ENCODE results near the gene ZDHHC7.

ZDHHC7 gene

GRCh38 chr16:84926462-84926861 is 84.9 kb downstream of the ZDHHC7 start:
- ChIA-PET CTCF (interaction anchor here (1.2 to 6.6 kb wide), 8 partner anchors 11 to 160 kb away, joined by 3 to 89 read pairs (median 5); no protein-coding TSS in a partner anchor), POLR2A (no interaction called here)
- no peak for TF ChIP-seq CTCF (IDR thresholded peaks at IDR 0.05; ENCODE audit: control extremely low read depth, extremely low read depth, low read depth, missing control alignments)
- DNase-seq (ENCODE audit: extremely low spot score) = no peak

GRCh38 chr16:84925773-84926372 is 85.5 kb downstream of the ZDHHC7 start:
- DNase-seq (ENCODE audit: extremely low spot score) = no peak
- POLR2A ChIA-PET = no interaction called here
- TF ChIP-seq CTCF (IDR thresholded peaks at IDR 0.05; ENCODE audit: control extremely low read depth, extremely low read depth, low read depth, missing control alignments) = no peak
- CTCF ChIA-PET = interaction anchor here (1.2 to 6.6 kb wide), 8 partner anchors 9 to 160 kb away, joined by 3 to 89 read pairs (median 5); no protein-coding TSS in a partner anchor

GRCh38 chr16:84925092-84925772 is 86.1 kb downstream of the ZDHHC7 start:
- TF ChIP-seq CTCF (IDR thresholded peaks at IDR 0.05; ENCODE audit: control extremely low read depth, extremely low read depth, low read depth, missing control alignments) = peak; percentile 82
- DNase-seq (ENCODE audit: extremely low spot score) = peak; percentile 77
- POLR2A ChIA-PET = no interaction called here
- CTCF ChIA-PET = interaction anchor here (0.7 to 6.6 kb wide), 15 partner anchors 8 to 172 kb away, joined by 3 to 89 read pairs (median 4); partner anchors contain the start of gene CRISPLD2

GRCh38 chr16:84924331-84925091 is 86.8 kb downstream of the ZDHHC7 start:
- POLR2A ChIA-PET = no interaction called here
- TF ChIP-seq CTCF (IDR thresholded peaks at IDR 0.05; ENCODE audit: control extremely low read depth, extremely low read depth, low read depth, missing control alignments) = no peak
- no peak for DNase-seq (ENCODE audit: extremely low spot score)
- CTCF ChIA-PET = interaction anchor here (0.7 to 6.6 kb wide), 13 partner anchors 9 to 171 kb away, joined by 3 to 89 read pairs (median 4); partner anchors contain the start of gene CRISPLD2

Data from GM10248 (cell line).